Mucosa of descending colon (tissue), 3 donors: ENCODE results near the gene CIZ1. TPM values are rescaled to one million over a fixed set of nuclear protein-coding genes. Genes with fewer than 3 reads are reported as not detected.

ENCODE experiments used
- ATAC-seq: fragments of 200-7000 bp; cut with Tn5 transposase; one replicate; pipeline ENCODE4 v1.9.1; 2020; ENCODE audit warnings: mild to moderate bottlenecking, moderate library complexity
- DNase-seq, 3 donors: peaks; one replicate each; pipeline ENCODE4 v3.0.0-alpha.2; 2020
- H3K36me3 ChIP-seq: fragments of 200-600 bp; one replicate; pipeline ENCODE4 v1.8.0; 2021; ENCODE audit warnings: low read depth, mild to moderate bottlenecking
- H3K4me1 ChIP-seq: fragments of 200-600 bp; one replicate; pipeline ENCODE4 v1.8.0; 2021; ENCODE audit warnings: low read depth, mild to moderate bottlenecking
- H3K4me3 ChIP-seq: fragments of 200-600 bp; one replicate; pipeline ENCODE4 v1.8.0; 2021; ENCODE audit warnings: mild to moderate bottlenecking
- H3K9me3 ChIP-seq: fragments of 200-600 bp; one replicate; pipeline ENCODE4 v1.8.0; 2021; ENCODE audit warnings: mild to moderate bottlenecking
- intact Hi-C, 2 donors: fragments of 100-400 bp; cut with DNase I in 1 of 2; cut with micrococcal nuclease in 1 of 2; formaldehyde crosslinking; loops; one replicate each; pipeline versions ENCODE4 v1.11.0 to v1.11.1; 2022; cut with DNase I, micrococcal nuclease
- total RNA-seq, 3 donors: library from RNA; stranded (reverse); fragmentation: NEBNext Ultra II Directional in 2 of 3; extraction: Animal tissue kit (Norgen Biotek cat#: 25700) in 2 of 3; gene quantifications; one replicate each; pipeline versions ENCODE4 v1.2.1 to v1.2.4, GENCODE V29; 2021 to 2023
- TF ChIP-seq, protein P1 (sequence below): fragments of 200-600 bp; IDR thresholded peaks from one replicate; pipeline ENCODE4 v1.8.0; 2022; ENCODE audit warnings: antibody characterized with exemption, mild to moderate bottlenecking
- donor health status: DM: no; HTN: no; CAD: no; lungs with moderate emphysema.
- donor health status: DM: no; HTN: no; CAD: no.
- donor health status: DM: no; HTN: yes; CAD: no.

CIZ1 gene
- total RNA-seq, 3 donors from 2014 or later: 88.0 to 176 (median 105) TPM

DNA sequence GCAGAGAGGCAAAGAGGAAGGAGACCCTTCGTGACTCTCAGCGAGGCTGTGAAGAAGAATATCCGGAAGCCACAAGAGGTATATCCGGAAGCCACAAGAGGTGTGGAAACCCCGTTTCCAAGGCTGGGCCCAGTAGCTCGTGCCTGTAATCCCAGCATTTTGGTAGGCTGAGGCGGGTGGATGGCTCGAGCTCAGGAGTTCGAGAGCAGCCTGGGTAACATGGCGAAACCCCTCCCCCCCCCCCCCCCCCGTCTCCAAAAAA, 31.9 kb downstream of the CIZ1 start:
- H3K4me1 ChIP-seq: no peaks in the 10 kb centered on the region
- H3K4me3 ChIP-seq: no peak overlapping the region
- intact Hi-C loops: no loop called here
- peak in 2 of 3 donors; percentile 43 to 60 for DNase-seq
- no peaks in the 10 kb centered on the region for H3K36me3 ChIP-seq
- TF ChIP-seq, protein P1, sequence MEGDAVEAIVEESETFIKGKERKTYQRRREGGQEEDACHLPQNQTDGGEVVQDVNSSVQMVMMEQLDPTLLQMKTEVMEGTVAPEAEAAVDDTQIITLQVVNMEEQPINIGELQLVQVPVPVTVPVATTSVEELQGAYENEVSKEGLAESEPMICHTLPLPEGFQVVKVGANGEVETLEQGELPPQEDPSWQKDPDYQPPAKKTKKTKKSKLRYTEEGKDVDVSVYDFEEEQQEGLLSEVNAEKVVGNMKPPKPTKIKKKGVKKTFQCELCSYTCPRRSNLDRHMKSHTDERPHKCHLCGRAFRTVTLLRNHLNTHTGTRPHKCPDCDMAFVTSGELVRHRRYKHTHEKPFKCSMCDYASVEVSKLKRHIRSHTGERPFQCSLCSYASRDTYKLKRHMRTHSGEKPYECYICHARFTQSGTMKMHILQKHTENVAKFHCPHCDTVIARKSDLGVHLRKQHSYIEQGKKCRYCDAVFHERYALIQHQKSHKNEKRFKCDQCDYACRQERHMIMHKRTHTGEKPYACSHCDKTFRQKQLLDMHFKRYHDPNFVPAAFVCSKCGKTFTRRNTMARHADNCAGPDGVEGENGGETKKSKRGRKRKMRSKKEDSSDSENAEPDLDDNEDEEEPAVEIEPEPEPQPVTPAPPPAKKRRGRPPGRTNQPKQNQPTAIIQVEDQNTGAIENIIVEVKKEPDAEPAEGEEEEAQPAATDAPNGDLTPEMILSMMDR: no peak
- ATAC-seq: peak; percentile 37
- no peaks in the 10 kb centered on the region for H3K9me3 ChIP-seq

DNA sequence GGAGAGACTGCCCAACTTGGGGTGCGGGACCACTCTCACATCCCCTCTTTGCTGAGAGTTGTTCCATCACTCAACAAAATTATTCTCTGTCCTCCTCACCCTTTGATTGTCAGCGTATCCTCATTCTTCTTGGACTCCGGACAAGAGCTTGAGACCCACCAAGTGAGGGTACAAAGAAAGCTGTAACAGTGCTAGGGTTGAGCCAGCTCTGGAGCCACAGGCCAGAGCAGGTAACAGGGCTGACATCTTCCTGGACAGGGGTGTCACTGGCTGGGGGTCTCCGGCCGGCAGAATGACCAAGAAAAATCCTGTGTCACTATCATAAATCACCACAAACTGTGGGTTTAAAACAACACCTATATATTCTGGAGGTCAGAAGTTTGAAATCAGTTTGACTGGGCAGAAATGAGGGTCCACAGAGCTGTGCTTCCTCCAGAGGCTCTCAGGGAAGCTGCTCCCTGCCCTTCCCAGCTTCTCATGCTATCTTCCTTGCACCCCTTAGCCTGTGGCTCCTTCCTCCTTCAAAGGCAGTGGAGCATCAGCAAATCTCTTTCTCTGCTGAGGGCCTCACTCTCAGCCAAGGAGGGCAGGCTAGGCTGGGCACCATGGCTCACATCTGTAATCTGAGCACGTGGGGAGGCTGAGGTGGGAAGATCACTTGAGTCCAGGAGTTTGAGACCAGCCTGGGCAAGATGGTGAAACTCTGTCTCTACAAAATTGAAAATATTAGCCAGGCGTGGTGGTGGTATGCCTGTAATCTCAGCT, 35.5 kb downstream of the CIZ1 start:
- Histone ChIP-seq H3K9me3 (no peaks in the 10 kb centered on the region), H3K4me3 (no peak overlapping the region), H3K4me1 (no peaks in the 10 kb centered on the region), H3K36me3 (no peaks in the 10 kb centered on the region)
- ATAC-seq: no peak
- intact Hi-C loops: no loop called here
- peak in 2 of 3 donors; percentile 14 to 15 for DNase-seq
- TF ChIP-seq, protein P1: no peak

DNA sequence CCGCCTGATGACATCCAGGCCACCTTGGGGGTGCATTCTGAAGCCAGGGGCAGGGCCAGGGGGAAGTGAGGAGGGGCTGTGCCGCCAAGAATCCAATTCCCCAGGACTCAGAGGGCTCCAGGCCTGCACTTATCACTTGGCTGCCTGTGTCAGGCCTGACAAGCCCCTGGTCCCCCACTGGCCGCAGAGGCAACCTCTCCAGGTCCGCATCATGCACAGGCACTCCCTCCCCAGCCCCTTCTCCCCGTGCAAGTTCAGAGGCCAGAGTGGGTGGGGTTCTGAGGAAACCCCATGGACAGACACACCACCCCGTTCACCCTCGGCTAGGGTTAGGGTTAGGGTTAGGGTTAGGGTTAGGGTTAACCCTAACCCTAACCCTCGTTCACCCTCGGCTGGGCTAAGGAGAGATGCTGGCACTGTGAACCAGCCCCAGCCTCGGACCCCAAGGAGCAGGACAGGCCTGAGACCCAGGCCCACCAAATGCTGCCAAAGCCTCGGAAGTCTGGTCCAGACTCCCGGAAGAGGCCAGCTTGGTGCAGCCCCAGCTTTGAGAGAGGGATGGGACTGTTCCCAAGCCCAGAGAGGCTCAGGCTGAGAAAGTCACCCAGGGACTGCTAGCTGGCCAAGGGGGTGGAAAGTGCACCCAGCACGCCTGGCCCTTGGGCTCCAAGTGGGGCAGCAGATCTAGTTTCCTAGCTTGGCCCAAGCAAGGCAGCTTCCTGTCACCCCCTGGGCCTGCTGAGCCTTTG, 37.3 kb downstream of the CIZ1 start:
- DNase-seq: peak in 2 of 3 donors; percentile 18 to 45
- Histone ChIP-seq H3K36me3 (no peaks in the 10 kb centered on the region), H3K4me1 (peaks cover 11% of the 10 kb centered on the region), H3K9me3 (no peaks in the 10 kb centered on the region), H3K4me3 (no peak overlapping the region)
- TF ChIP-seq, protein P1: no peak
- ATAC-seq: no peak
- intact Hi-C loops: no loop called here

DNA sequence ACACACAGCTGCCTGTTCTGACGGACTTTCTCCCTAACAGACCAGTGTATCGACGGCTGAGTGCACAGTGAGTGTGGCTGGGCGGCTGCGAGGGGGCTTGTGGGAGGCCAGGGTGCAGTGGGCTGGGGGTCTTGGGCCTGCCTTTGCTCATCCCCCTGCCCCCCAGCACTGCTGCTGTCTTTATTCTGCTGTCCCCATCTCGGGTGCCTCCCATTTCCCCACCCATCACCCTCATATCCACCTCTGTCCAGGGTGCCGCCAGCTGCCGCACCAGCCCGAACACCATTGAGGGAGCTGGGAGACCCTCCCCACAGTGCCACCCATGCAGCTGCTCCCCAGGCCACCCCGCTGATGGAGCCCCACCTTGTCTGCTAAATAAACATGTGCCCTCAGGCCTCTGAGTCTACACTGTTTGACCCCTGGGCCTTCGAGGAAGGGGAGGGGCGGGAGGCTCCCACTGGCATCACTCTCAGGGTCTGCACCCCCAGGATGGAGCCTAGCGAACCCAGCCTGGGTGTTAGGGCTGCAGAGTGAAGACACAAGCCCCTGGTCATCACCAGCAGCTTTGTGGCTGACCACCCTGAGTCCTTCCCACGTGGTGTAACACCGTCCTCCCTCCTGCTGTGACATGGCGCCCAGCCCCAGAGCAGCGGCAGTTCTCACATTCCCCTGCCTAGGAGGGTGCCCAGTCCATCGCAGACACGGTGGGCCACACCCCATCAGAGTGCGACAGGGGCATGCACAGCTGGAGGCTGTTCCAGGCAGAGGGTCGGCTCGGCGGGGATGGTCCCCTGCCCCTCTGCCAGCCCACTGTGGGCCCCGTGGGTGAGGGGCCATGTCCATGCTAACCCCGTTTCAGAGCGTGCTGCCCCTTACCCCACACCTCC, 38.1 kb downstream of the CIZ1 start:
- H3K9me3 ChIP-seq: no peaks in the 10 kb centered on the region
- no peak overlapping the region for H3K4me3 ChIP-seq
- intact Hi-C loops: no loop called here
- peaks cover 19% of the 10 kb centered on the region for H3K4me1 ChIP-seq
- H3K36me3 ChIP-seq: no peaks in the 10 kb centered on the region
- ATAC-seq (no peak), DNase-seq (peak in 2 of 3 donors; percentile 25 to 46)
- TF ChIP-seq, protein P1: no peak

DNA sequence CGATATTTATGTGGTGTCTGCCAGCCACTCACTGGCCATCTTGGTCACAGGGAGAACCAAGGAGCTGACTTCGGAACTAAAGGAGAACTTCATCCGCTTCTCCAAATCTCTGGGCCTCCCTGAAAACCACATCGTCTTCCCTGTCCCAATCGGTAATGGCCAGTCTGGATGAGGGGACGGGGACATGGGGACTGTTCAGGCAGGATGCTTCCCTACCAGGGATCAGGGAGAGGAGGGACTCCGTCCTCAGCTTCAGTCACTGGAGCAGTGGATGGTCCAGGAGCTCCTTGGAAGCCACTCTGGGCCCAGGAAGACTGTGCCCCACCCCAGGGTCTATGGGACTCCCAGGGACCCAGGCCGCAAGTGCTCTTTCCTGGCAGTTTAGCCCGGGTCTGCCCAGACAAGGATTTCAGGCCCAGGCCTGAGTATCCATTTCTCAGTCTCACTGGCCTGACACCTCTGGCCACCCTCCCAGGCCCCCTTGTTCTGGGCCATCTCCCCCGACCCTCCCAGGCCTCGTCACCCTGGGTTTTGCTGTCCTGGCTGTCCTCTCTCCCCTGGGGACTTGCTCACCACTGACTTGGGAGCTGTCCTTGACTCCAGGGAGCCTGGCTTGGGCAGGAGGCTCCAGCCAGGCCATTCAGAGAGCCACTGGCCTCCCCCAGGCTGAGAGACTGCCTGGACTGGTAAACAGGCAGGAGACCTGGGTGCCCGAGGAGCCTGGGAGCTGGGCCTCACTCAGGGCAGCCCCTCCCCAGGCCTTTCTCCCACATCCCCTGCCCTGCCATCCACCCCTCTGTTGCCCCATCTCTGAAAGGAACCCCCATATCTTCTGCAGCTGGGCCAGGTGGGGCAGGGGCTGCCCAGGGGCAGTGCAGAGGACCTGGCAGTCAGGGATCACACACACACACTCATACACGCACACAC, 39.0 kb downstream of the CIZ1 start:
- H3K4me3 ChIP-seq: no peak overlapping the region
- H3K36me3 ChIP-seq: no peaks in the 10 kb centered on the region
- intact Hi-C loops: no loop called here
- ATAC-seq: no peak
- TF ChIP-seq, protein P1: no peak
- H3K4me1 ChIP-seq: peaks cover 21% of the 10 kb centered on the region
- peak in 2 of 3 donors; percentile 22 to 45 for DNase-seq
- no peaks in the 10 kb centered on the region for H3K9me3 ChIP-seq
